SK-N-SH (cell line): ENCODE data around the gene ABCD2.

Experiments used
- FOSL2 ChIP-seq: IDR thresholded peaks from 2 replicates; pipeline ENCODE4 v1.4.0; 2012; ENCODE audit warnings: low read depth, mild to moderate bottlenecking, moderate library complexity, borderline replicate concordance
- FOXM1 ChIP-seq: IDR thresholded peaks from 2 replicates; pipeline ENCODE4 v1.4.0; 2012; ENCODE audit warnings: low read depth, mild to moderate bottlenecking
- MXI1 ChIP-seq: IDR thresholded peaks from 2 replicates; pipeline ENCODE4 v1.6.1; 2012; ENCODE audit warnings: mild to moderate bottlenecking, low read depth, low read length, improper control_type of control experiment
- POLR2AphosphoS5 ChIP-seq: IDR thresholded peaks from 2 replicates; pipeline ENCODE4 v1.6.1; 2012; ENCODE audit warnings: low read depth, low read length
- RAD21 ChIP-seq: IDR thresholded peaks from 2 replicates; pipeline ENCODE4 v1.6.1; 2012; ENCODE audit warnings: mild to moderate bottlenecking, low read length
- SMC3 ChIP-seq: IDR thresholded peaks from 2 replicates; pipeline ENCODE4 v1.6.1; 2012; ENCODE audit warnings: low read depth, low read length, improper control_type of control experiment
- USF2 ChIP-seq: fragments of 150-350 bp; IDR thresholded peaks from 2 replicates; pipeline ENCODE4 v1.6.1; 2017; ENCODE audit warnings: antibody characterized with exemption, low read length, low read depth, borderline replicate concordance
- TF ChIP-seq, protein P1 (sequence below): IDR thresholded peaks from 2 replicates; pipeline ENCODE4 v1.6.1; 2012; ENCODE audit warnings: mild to moderate bottlenecking, low read depth, low read length, moderate library complexity
- TF ChIP-seq, protein P2 (sequence below): fragments of 200-600 bp; sonication (generic); IDR thresholded peaks from 2 replicates; pipeline ENCODE4 v1.6.1; 2017; ENCODE audit warnings: antibody characterized with exemption, mild to moderate bottlenecking, moderate library complexity

- TF ChIP-seq USF2: no peak
- no peak for TF ChIP-seq RAD21
- no peak for TF ChIP-seq FOSL2
- TF ChIP-seq, protein P1, sequence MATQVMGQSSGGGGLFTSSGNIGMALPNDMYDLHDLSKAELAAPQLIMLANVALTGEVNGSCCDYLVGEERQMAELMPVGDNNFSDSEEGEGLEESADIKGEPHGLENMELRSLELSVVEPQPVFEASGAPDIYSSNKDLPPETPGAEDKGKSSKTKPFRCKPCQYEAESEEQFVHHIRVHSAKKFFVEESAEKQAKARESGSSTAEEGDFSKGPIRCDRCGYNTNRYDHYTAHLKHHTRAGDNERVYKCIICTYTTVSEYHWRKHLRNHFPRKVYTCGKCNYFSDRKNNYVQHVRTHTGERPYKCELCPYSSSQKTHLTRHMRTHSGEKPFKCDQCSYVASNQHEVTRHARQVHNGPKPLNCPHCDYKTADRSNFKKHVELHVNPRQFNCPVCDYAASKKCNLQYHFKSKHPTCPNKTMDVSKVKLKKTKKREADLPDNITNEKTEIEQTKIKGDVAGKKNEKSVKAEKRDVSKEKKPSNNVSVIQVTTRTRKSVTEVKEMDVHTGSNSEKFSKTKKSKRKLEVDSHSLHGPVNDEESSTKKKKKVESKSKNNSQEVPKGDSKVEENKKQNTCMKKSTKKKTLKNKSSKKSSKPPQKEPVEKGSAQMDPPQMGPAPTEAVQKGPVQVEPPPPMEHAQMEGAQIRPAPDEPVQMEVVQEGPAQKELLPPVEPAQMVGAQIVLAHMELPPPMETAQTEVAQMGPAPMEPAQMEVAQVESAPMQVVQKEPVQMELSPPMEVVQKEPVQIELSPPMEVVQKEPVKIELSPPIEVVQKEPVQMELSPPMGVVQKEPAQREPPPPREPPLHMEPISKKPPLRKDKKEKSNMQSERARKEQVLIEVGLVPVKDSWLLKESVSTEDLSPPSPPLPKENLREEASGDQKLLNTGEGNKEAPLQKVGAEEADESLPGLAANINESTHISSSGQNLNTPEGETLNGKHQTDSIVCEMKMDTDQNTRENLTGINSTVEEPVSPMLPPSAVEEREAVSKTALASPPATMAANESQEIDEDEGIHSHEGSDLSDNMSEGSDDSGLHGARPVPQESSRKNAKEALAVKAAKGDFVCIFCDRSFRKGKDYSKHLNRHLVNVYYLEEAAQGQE: no peak
- TF ChIP-seq, protein P2, sequence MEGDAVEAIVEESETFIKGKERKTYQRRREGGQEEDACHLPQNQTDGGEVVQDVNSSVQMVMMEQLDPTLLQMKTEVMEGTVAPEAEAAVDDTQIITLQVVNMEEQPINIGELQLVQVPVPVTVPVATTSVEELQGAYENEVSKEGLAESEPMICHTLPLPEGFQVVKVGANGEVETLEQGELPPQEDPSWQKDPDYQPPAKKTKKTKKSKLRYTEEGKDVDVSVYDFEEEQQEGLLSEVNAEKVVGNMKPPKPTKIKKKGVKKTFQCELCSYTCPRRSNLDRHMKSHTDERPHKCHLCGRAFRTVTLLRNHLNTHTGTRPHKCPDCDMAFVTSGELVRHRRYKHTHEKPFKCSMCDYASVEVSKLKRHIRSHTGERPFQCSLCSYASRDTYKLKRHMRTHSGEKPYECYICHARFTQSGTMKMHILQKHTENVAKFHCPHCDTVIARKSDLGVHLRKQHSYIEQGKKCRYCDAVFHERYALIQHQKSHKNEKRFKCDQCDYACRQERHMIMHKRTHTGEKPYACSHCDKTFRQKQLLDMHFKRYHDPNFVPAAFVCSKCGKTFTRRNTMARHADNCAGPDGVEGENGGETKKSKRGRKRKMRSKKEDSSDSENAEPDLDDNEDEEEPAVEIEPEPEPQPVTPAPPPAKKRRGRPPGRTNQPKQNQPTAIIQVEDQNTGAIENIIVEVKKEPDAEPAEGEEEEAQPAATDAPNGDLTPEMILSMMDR: no peak
- TF ChIP-seq MXI1: no peak
- TF ChIP-seq FOXM1: no peak
- TF ChIP-seq POLR2AphosphoS5: no peak
- no peak for TF ChIP-seq SMC3
Measured at GRCh38 chr12:39571351-39571750, 48.3 kb downstream of the ABCD2 start.
